ENCODE measurements around the gene GORASP1.

GORASP1 gene

GRCh38 chr3:39124876-39125840 is 17.7 kb upstream of the GORASP1 start:
- DNase-seq = peak; percentile 34

- no peak for DNase-seq
Measured at GRCh38 chr3:39122813-39123212, 15.4 kb upstream of the GORASP1 start.

GRCh38 chr3:39121621-39122020 is 14.2 kb upstream of the GORASP1 start:
- DNase-seq = no peak

GRCh38 chr3:39118931-39119660 is 11.7 kb upstream of the GORASP1 start:
- DNase-seq = no peak

GRCh38 chr3:39118079-39118478 is 10.7 kb upstream of the GORASP1 start:
- no peak for DNase-seq

- no peak for DNase-seq
Measured at GRCh38 chr3:39115870-39116269, 8.4 kb upstream of the GORASP1 start.

GRCh38 chr3:39114456-39114855 is 7.0 kb upstream of the GORASP1 start:
- DNase-seq = no peak

GRCh38 chr3:39113291-39113690 is 5.9 kb upstream of the GORASP1 start:
- DNase-seq = no peak

- no peak for DNase-seq
Measured at GRCh38 chr3:39112535-39112934, 5.1 kb upstream of the GORASP1 start.

- no peak for DNase-seq
Measured at GRCh38 chr3:39112113-39112512, 4.7 kb upstream of the GORASP1 start.

GRCh38 chr3:39110041-39110639 is 2.7 kb upstream of the GORASP1 start:
- DNase-seq = no peak

GRCh38 chr3:39109086-39109485 is 1.7 kb upstream of the GORASP1 start:
- DNase-seq = no peak

GRCh38 chr3:39108200-39108710 is 828 bp upstream of the GORASP1 start:
- DNase-seq = no peak

GRCh38 chr3:39106851-39107387 is 508 bp downstream of the GORASP1 start:
- DNase-seq = peak; percentile 54

GRCh38 chr3:39106281-39106811 is 1.1 kb downstream of the GORASP1 start:
- DNase-seq = peak; percentile 2

- DNase-seq = no peak
Measured at GRCh38 chr3:39105687-39106063, 1.8 kb downstream of the GORASP1 start.

GRCh38 chr3:39104961-39105686 is 2.3 kb downstream of the GORASP1 start:
- peak; percentile 22 for DNase-seq

GRCh38 chr3:39103791-39104552 is 3.5 kb downstream of the GORASP1 start:
- no peak for DNase-seq

GRCh38 chr3:39103324-39103693 is 4.1 kb downstream of the GORASP1 start:
- DNase-seq = no peak

GRCh38 chr3:39102504-39103323 is 4.7 kb downstream of the GORASP1 start:
- no peak for DNase-seq
